OCI-LY7 (cell line): Measurements from ENCODE around the gene MYO9A. TPM values are rescaled to one million over a fixed set of nuclear protein-coding genes. Genes with fewer than 3 reads are reported as not detected.

Experiments
- BruUV-seq: library from RNA; stranded (reverse); fragments of 400-500 nt; replicated peaks from 2 replicates; lab custom pipeline; 2021; lab: Mats Ljungman, UMichigan
- CTCF ChIA-PET: fragments of 300-600 bp; sonication (Branson Sonifier 250); formaldehyde crosslinking; loops from one replicate; lab custom pipeline; 2022; ENCODE audit warnings: antibody characterized with exemption; ENCODE audit not compliant: unreplicated experiment; lab: Charles Lee
- POLR2A ChIA-PET: fragments of 300-600 bp; sonication (Branson Sonifier 250); formaldehyde crosslinking; loops from one replicate; lab custom pipeline; 2022; ENCODE audit warnings: antibody characterized with exemption; lab: Charles Lee
- DNase-seq: peaks from one replicate; pipeline ENCODE4 v3.0.0-alpha.2; 2015; ENCODE audit warnings: low spot score
- H2AFZ ChIP-seq: fragments of 200-600 bp; sonication (generic), shearing (Covaris generic); 2 replicates; pipeline ENCODE4 v1.6.1; 2014; ENCODE audit warnings: mild to moderate bottlenecking, antibody characterized with exemption, low read length, moderate library complexity
- H3K27ac ChIP-seq: fragments of 200-600 bp; sonication (generic); 2 replicates; pipeline ENCODE4 v1.5.1; 2014; ENCODE audit warnings: mixed run types, low read depth, mild to moderate bottlenecking, moderate library complexity, low read length, inconsistent platforms; ENCODE audit not compliant: poor library complexity, severe bottlenecking
- H3K36me3 ChIP-seq: fragments of 200-600 bp; sonication (generic); 2 replicates; pipeline ENCODE4 v1.6.1; 2014; ENCODE audit warnings: mild to moderate bottlenecking, antibody characterized with exemption, low read length, moderate library complexity, mixed read lengths; ENCODE audit not compliant: insufficient read depth
- H3K4me1 ChIP-seq: fragments of 200-600 bp; sonication (generic); 2 replicates; pipeline ENCODE4 v1.5.1; 2014; ENCODE audit warnings: mild to moderate bottlenecking, low read length; ENCODE audit not compliant: insufficient read depth, poor library complexity, severe bottlenecking
- H3K4me2 ChIP-seq: fragments of 200-600 bp; sonication (generic); 2 replicates; pipeline ENCODE4 v1.6.1; 2014; ENCODE audit warnings: mild to moderate bottlenecking, low read length
- H3K4me3 ChIP-seq: fragments of 200-600 bp; sonication (generic); 2 replicates; pipeline ENCODE4 v1.5.1; 2014; ENCODE audit warnings: mild to moderate bottlenecking, low read depth, low read length; ENCODE audit not compliant: poor library complexity, severe bottlenecking
- H3K79me2 ChIP-seq: fragments of 200-600 bp; sonication (generic); 2 replicates; pipeline ENCODE4 v1.6.1; 2016; ENCODE audit warnings: low read depth, mild to moderate bottlenecking, low read length, moderate library complexity, mixed read lengths; ENCODE audit not compliant: insufficient read depth
- H3K9me2 ChIP-seq: fragments of 200-600 bp; sonication (generic); 2 replicates; pipeline ENCODE4 v1.6.1; 2016; ENCODE audit warnings: mild to moderate bottlenecking, low read length, mixed read lengths; ENCODE audit not compliant: insufficient read depth
- H3K9me3 ChIP-seq: fragments of 200-600 bp; sonication (generic); 2 replicates; pipeline ENCODE4 v1.6.1; 2014; ENCODE audit warnings: mild to moderate bottlenecking, mixed run types, low read length, mixed read lengths
- H4K20me1 ChIP-seq: fragments of 200-600 bp; sonication (generic); 2 replicates; pipeline ENCODE4 v1.6.1; 2014; ENCODE audit warnings: mild to moderate bottlenecking, antibody characterized with exemption, low read length, moderate library complexity, mixed read lengths; ENCODE audit not compliant: insufficient read depth
- CTCF ChIP-seq: fragments of 200-600 bp; sonication (generic); conservative IDR thresholded peaks from 2 replicates; pipeline ENCODE4 v1.5.1; 2014; ENCODE audit warnings: mild to moderate bottlenecking, antibody characterized with exemption, low read length, moderate library complexity, mixed read lengths
- EZH2phosphoT487 ChIP-seq: fragments of 200-600 bp; sonication (generic); IDR thresholded peaks from 2 replicates; pipeline ENCODE4 v1.6.1; 2018; ENCODE audit warnings: low read depth, borderline replicate concordance, mild to moderate bottlenecking, mixed run types, antibody characterized with exemption, low read length, moderate library complexity, mixed read lengths
- intact Hi-C: fragments of 100-400 bp; cut with micrococcal nuclease; formaldehyde crosslinking; loops from one replicate; pipeline ENCODE4 v1.10.0; 2022; ENCODE audit not compliant: unreplicated experiment
- total RNA-seq, 2 experiments: library from RNA; depleted of rRNA in 1 of 2; stranded (reverse); fragments of >200 nt in 1 of 2; shearing (Covaris generic) in 1 of 2; gene quantifications; 2 replicates each; pipeline ENCODE4 v1.2.3, GENCODE V29; 2014 to 2022

Gene MYO9A
- total RNA-seq, 2 experiments from 2014 or later = 26.4 to 125 TPM

DNA sequence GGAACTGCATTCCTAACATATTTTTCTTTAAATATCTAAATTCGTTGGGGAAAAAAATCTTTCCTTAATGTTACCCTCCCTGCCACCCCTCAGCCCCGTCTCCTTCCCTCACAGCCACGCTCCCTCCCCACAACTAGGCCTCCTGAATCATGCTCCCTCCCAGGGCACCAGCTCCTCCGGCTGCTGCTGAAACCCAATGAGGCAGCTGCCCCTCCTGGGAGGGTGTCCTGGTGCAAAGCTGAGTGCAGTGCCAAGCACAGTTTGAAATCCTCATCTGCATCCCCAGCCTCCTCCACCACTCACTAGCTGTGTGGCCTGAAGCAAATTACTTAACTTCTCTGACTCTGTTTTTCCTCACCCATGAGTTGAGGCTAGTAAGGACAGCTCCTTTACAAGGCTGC is 310.3 kb downstream of the MYO9A start:
- ChIA-PET CTCF (no interaction called here), POLR2A (no interaction called here)
- no TSS peak for BruUV-seq
- no peak overlapping the region for H2AFZ ChIP-seq
- no peaks in the 10 kb centered on the region for H3K9me2 ChIP-seq
- H3K4me1 ChIP-seq = peaks cover 7% of the 10 kb centered on the region
- H3K4me2 ChIP-seq = no peak overlapping the region
- intact Hi-C loops = no loop called here
- H3K4me3 ChIP-seq = no peak overlapping the region
- DNase-seq = no peak
- no peaks in the 10 kb centered on the region for H4K20me1 ChIP-seq
- TF ChIP-seq CTCF (no peak), EZH2phosphoT487 (no peak)
- no peaks in the 10 kb centered on the region for H3K36me3 ChIP-seq
- H3K9me3 ChIP-seq = no peaks in the 10 kb centered on the region
- no peaks in the 10 kb centered on the region for H3K79me2 ChIP-seq
- H3K27ac ChIP-seq = no peak overlapping the region

DNA sequence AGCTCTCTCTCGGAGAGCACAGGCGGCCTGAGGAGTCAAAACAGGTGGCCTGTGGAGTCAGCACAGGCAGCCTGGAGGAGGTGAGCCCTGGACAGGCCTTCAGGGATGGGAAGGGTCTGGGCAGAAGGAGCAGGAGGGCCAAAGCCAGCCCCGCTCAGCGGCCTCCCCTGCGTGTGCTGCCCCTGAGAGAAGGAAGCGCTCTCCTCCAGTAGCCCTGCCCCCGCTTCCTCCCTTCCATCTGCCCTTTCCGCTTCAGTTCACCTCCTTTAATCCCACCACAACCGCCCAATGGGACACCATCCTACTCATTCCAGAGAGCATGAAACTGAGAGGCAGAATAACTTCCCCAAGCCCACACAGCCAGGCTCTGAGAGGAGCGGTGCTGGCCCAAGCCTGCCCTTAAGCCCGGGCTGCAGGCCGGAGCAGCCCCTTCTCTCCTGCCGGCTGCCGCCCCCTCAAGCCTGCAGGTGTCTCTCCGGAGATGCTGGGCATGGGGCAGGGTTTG is 310.8 kb downstream of the MYO9A start:
- H3K4me2 ChIP-seq = no peak overlapping the region
- H3K36me3 ChIP-seq = no peaks in the 10 kb centered on the region
- H4K20me1 ChIP-seq = no peaks in the 10 kb centered on the region
- BruUV-seq = no TSS peak
- peaks cover 7% of the 10 kb centered on the region for H3K4me1 ChIP-seq
- no peak overlapping the region for H3K4me3 ChIP-seq
- H3K9me2 ChIP-seq = no peaks in the 10 kb centered on the region
- ChIA-PET CTCF (no interaction called here), POLR2A (no interaction called here)
- H3K79me2 ChIP-seq = no peaks in the 10 kb centered on the region
- no peak for DNase-seq
- H3K9me3 ChIP-seq = no peaks in the 10 kb centered on the region
- intact Hi-C loops = no loop called here
- no peak for TF ChIP-seq CTCF
- no peak for TF ChIP-seq EZH2phosphoT487
- H3K27ac ChIP-seq = no peak overlapping the region
- no peak overlapping the region for H2AFZ ChIP-seq

GRCh38 chr15:71806452-71806931 is 311.5 kb downstream of the MYO9A start:
- Histone ChIP-seq H3K4me2 (no peak overlapping the region), H3K27ac (no peak overlapping the region), H3K36me3 (no peaks in the 10 kb centered on the region), H3K4me1 (peaks cover 7% of the 10 kb centered on the region), H3K9me3 (no peaks in the 10 kb centered on the region), H3K4me3 (no peak overlapping the region), H2AFZ (no peak overlapping the region), H4K20me1 (no peaks in the 10 kb centered on the region), H3K79me2 (no peaks in the 10 kb centered on the region), H3K9me2 (no peaks in the 10 kb centered on the region)
- TF ChIP-seq EZH2phosphoT487 (no peak), CTCF (no peak)
- BruUV-seq = no TSS peak
- ChIA-PET CTCF (no interaction called here), POLR2A (no interaction called here)
- intact Hi-C loops = no loop called here
- DNase-seq = no peak
